ENCODE data around the gene P2RY2. TPM values are rescaled to one million over a fixed set of nuclear protein-coding genes. Genes with fewer than 3 reads are reported as not detected.
A peak's percentile ranks its signal among the peaks of the same experiment; 100 is the strongest.

The P2RY2 gene
- 0.05 TPM for polyA plus RNA-seq (2013, experiment 1 of 2; ENCODE audit: insufficient read length)
- 0.11 TPM for polyA plus RNA-seq (2013, experiment 2 of 2; ENCODE audit: insufficient read length)

DNA sequence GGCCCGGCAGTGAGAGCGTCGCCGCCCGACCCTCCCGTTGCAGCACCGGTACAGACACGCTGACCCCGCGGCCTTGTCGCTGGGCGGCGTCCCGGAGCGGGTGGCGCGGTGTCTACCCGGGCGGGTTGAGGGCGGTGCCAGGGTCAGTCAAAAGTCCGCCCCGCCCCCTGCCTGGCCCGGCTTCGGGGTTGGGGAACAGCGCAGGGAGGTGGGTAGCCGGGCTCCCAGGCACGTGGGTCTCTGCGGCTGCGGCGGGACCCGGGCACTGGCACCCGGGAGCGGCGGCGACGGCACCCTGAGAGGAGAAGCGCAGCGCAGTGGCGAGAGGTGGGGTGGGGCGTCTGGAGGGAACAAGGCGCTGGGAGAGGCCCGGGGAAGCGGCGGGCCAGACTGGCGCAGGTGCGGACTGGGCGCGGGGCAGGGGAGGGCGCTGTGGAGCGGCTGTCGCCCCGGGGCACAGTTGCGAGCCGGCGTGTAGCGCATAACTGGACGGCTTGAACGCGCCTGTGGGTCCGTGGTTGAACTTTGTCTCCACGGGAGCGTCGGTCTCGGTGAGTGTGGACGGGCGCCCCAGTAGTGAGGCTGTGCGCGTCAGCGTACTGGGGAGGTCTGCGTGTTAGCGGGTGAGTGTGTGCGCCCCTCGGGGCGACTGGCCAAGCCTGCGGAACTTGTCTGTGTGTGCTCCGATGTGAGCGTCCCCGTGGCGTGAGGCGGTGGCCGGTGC lies at the start of gene P2RY2:
Gene P2RY2, plus strand, starts transcription at position 176 of the 724 bp plus-strand sequence. CDS start 15,879 bp downstream, outside the sequence.
- no peak for DNase-seq

GRCh38 chr11:73168925-73169579 lies 49.0 kb upstream of the P2RY2 start:
- no peak for DNase-seq

DNA sequence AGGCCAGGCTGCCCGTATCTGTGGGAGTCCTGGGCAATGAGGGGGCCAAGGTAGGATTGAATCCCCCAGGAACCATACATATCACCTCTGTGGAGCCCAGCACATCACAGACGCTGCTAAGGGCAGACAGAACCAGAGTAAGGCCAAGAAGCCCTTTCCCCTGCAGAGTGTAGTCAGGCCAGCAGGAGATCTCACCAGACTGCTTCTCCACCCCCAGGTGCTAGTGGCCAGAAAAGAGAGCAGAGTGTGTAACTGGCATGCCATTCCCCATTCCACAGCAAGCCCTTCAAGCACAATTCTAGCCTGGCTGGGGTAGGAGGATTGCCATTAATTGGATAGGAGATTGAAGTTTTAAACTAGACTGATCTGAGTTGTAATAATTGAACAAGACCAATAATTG lies 47.9 kb upstream of the P2RY2 start:
- DNase-seq: no peak

- DNase-seq: no peak
Observed at GRCh38 chr11:73171436-73172161, 46.5 kb upstream of the P2RY2 start.

GRCh38 chr11:73172992-73173656 lies 45.0 kb upstream of the P2RY2 start:
- DNase-seq: no peak

DNA sequence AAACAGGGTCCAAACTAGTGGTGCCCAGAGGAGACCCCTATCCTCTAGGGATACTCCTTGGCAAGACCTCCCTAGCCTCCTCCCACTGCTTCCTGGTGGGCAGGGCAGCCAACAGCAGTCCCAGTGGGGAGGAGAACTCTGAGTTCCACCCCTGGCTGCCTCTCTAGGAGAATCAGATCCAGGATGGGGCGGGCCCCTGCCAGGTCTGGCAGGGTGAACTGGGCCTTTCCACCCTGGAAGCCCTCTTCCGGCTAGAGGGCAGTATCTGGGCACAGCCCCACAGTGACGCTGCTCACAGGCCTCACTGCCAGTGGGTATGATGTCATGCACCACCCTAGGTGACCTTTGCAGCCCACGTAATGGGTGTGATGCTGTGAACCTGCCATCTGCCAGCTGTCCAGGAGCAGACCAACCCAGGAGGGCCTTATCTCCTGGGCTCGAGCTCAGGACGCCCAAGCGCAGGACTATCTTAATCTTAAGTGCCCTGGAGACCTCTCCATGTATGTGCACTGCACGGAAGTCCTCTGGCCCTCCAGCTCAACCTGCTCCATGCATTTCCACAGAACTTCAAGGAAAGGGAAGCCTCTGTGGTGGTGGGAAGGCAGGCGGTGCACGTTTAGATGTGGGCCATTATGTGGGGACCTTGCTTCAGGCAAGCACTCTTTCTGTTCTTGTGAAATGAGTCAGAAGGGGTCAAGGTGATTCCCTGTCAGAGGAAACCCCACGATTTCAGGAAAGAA lies 44.2 kb upstream of the P2RY2 start:
- DNase-seq: no peak

- DNase-seq: no peak
Observed at GRCh38 chr11:73174495-73174791, 43.6 kb upstream of the P2RY2 start.

- no peak for DNase-seq
Observed at GRCh38 chr11:73175551-73176144, 42.4 kb upstream of the P2RY2 start.

- no peak for DNase-seq
Observed at GRCh38 chr11:73176145-73176873, 41.8 kb upstream of the P2RY2 start.

DNA sequence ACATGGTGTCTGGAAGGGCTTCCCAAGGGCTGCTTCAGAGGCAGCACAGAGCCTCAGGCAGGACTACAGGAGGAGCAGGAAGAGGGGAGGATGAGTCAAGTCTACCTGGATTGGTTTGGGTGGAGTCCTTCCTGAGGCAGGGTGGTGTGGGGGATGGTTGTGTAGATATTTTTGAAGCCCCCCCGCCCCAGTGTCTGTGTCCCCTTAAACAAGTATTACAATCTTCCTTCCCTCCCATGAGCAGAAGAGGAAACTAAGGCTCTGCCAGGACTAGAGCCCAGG lies 41.3 kb upstream of the P2RY2 start:
- DNase-seq: no peak

GRCh38 chr11:73177380-73177777 lies 40.7 kb upstream of the P2RY2 start:
- DNase-seq: no peak

GRCh38 chr11:73177778-73178539 lies 40.1 kb upstream of the P2RY2 start:
- peak; percentile 90 for DNase-seq

- DNase-seq: no peak
Observed at GRCh38 chr11:73178681-73179080, 39.4 kb upstream of the P2RY2 start.

GRCh38 chr11:73182824-73183321 lies 35.2 kb upstream of the P2RY2 start:
- DNase-seq: no peak

DNA sequence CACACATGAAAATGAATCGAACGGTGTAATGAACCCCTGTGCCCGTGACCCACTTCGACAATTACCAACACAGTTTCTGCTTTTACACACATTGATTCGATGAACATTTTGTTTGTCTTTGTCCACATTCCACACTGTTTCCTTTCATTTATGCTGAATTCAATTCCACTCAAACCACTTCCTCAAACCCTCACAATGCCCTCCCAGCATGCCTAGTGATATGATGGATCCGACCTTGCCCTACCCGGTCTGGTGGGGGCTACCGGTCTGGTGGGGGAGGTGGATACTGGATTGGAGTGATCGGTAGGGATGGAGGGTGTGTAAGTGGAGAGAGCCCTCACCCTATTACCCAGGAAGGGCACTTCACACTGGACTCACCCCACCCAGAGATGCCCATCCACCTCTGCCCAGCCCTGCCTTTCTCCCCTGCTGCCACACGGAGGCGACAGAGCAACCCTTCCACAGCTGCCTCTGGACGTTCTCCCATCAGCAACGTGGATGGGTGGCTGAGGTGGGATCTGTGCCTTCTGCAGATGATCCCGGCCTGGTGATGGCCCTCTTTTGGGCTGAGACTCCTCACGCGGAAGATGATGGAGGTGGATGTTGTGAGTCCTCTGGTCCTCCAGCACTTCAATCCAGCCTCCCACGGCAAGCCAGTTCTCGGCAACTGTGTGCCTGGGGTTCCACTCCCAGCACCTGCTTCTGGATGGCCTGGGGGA lies 33.0 kb upstream of the P2RY2 start:
- peak; percentile 57 for DNase-seq

- DNase-seq: peak; percentile 69
Observed at GRCh38 chr11:73185680-73186293, 32.3 kb upstream of the P2RY2 start.

- DNase-seq: no peak
Observed at GRCh38 chr11:73186294-73186850, 31.7 kb upstream of the P2RY2 start.

DNA sequence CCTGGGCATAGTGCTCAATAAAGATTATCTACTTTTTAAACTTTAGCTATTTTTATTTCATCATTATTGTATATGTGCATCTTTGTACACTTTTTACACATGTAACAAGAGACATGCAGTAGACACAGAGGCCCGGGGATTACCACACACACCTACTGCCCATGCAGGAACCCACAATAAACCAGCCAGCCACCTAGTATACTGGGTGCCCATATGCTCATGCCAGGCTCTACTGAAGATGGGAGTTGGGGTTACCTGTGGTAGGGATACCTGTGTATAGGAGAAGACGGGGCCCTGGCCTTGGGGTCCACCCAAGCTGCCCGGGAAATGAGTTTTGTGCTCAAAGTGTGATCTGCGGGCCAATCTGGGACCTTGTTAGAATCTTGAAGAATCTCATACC lies 31.2 kb upstream of the P2RY2 start:
- no peak for DNase-seq

DNA sequence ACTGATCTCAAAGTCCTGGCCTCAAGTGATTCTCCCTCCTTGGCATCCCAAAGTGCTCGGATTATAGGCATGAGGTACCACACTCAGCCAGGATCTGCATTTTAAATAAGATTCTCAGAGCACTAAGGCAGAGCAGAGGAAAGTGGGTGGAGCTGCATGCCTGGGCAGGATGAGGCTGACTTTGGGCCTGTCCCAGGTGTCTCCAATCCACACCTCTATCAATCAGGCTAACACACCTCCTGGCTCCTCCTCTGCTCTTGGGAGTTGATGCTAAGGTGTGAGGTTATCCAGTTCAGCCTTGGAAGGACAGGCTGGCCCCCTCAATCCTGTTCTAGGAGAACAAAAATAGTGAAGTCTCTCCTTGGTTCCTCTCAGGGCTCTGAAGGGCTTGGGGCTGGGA lies 30.2 kb upstream of the P2RY2 start:
- no peak for DNase-seq

Measured in fibroblast of skin of scalp (primary cell).